GM12878 (cell line): ENCODE data around the gene SEPTIN1.

Experiments
- KDM1A ChIP-seq: fragments of 200-600 bp; sonication (generic); IDR thresholded peaks from 2 replicates; pipeline ENCODE4 v1.6.1; 2016; ENCODE audit warnings: borderline replicate concordance
- NFYB ChIP-seq: IDR thresholded peaks from 2 replicates; pipeline ENCODE4 v1.6.1; 2011; ENCODE audit warnings: low read depth, mild to moderate bottlenecking, low read length, improper control_type of control experiment, moderate library complexity; ENCODE audit not compliant: insufficient read depth
- RAD51 ChIP-seq: fragments of 450-650 bp; IDR thresholded peaks from 2 replicates; pipeline ENCODE4 v1.6.1; 2016; ENCODE audit warnings: moderate library complexity, mild to moderate bottlenecking, inconsistent platforms
- RCOR1 ChIP-seq: conservative IDR thresholded peaks from 2 replicates; pipeline ENCODE4 v1.6.1; 2012; ENCODE audit warnings: low read depth, low read length, improper control_type of control experiment
- TF ChIP-seq, protein P1 (sequence below): IDR thresholded peaks from 2 replicates; pipeline ENCODE4 v1.6.1; 2012; ENCODE audit warnings: low read length, inconsistent platforms
- TF ChIP-seq, protein P2 (sequence below), 3 experiments: IDR thresholded peaks in 2 of 3; conservative IDR thresholded peaks in 1 of 3; 2 replicates each; pipeline ENCODE4 v1.5.1; 2011; ENCODE audit warnings: low read depth in 3 of 3, low read length in 3 of 3, mild to moderate bottlenecking in 3 of 3, control low read depth in 2 of 3, moderate library complexity in 2 of 3, inconsistent platforms in 1 of 3, mixed read lengths in 1 of 3; ENCODE audit not compliant: control insufficient read depth in 2 of 3, insufficient read depth in 1 of 3; ENCODE audit errors: extremely low read depth in 1 of 3
- TF ChIP-seq, protein P3 (sequence below): IDR thresholded peaks from 2 replicates; pipeline ENCODE4 v1.6.1; 2011; ENCODE audit warnings: mild to moderate bottlenecking, low read depth, low read length, moderate library complexity; ENCODE audit not compliant: insufficient replicate concordance

DNA sequence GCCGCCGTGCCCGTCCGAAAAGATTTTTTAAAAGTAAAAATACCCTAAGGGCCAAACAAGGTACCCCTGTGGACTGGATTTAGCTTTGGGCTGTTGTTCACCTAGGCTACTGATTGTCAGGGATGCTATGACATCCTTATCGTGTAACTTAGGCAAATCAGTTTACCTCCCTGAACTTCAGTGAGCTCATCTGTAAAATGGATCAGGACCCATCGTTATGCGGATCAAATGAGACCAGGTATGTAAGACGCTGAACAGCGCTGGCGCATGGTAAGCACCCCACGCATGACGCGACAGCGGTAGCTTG, 24.4 kb upstream of the SEPTIN1 start:
- TF ChIP-seq KDM1A (no peak), RCOR1 (no peak), RAD51 (no peak), NFYB (no peak)
- TF ChIP-seq, protein P1, sequence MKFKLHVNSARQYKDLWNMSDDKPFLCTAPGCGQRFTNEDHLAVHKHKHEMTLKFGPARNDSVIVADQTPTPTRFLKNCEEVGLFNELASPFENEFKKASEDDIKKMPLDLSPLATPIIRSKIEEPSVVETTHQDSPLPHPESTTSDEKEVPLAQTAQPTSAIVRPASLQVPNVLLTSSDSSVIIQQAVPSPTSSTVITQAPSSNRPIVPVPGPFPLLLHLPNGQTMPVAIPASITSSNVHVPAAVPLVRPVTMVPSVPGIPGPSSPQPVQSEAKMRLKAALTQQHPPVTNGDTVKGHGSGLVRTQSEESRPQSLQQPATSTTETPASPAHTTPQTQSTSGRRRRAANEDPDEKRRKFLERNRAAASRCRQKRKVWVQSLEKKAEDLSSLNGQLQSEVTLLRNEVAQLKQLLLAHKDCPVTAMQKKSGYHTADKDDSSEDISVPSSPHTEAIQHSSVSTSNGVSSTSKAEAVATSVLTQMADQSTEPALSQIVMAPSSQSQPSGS: no peak
- TF ChIP-seq, protein P2, sequence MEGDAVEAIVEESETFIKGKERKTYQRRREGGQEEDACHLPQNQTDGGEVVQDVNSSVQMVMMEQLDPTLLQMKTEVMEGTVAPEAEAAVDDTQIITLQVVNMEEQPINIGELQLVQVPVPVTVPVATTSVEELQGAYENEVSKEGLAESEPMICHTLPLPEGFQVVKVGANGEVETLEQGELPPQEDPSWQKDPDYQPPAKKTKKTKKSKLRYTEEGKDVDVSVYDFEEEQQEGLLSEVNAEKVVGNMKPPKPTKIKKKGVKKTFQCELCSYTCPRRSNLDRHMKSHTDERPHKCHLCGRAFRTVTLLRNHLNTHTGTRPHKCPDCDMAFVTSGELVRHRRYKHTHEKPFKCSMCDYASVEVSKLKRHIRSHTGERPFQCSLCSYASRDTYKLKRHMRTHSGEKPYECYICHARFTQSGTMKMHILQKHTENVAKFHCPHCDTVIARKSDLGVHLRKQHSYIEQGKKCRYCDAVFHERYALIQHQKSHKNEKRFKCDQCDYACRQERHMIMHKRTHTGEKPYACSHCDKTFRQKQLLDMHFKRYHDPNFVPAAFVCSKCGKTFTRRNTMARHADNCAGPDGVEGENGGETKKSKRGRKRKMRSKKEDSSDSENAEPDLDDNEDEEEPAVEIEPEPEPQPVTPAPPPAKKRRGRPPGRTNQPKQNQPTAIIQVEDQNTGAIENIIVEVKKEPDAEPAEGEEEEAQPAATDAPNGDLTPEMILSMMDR (IDR thresholded peaks at IDR 0.05 in 2 of 3, conservative IDR thresholded peaks at IDR 0.05 in 1 of 3; ENCODE audit: control insufficient read depth in 2 of 3, extremely low read depth in 1 of 3, insufficient read depth in 1 of 3, low read depth in 3 of 3, low read length in 3 of 3): no peak
- TF ChIP-seq, protein P3, sequence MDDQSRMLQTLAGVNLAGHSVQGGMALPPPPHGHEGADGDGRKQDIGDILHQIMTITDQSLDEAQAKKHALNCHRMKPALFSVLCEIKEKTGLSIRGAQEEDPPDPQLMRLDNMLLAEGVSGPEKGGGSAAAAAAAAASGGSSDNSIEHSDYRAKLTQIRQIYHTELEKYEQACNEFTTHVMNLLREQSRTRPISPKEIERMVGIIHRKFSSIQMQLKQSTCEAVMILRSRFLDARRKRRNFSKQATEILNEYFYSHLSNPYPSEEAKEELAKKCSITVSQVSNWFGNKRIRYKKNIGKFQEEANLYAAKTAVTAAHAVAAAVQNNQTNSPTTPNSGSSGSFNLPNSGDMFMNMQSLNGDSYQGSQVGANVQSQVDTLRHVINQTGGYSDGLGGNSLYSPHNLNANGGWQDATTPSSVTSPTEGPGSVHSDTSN: no peak
